HCT116 (cell line): ENCODE data around the gene KLHDC7A. TPM values are rescaled to one million over a fixed set of nuclear protein-coding genes. Genes with fewer than 3 reads are reported as not detected.

Experiments used
- ATAC-seq: fragments of 200-7000 bp; cut with Tn5 transposase; 2 replicates; pipeline ENCODE4 v1.9.1; 2020; ENCODE audit warnings: mild to moderate bottlenecking, moderate library complexity
- BruUV-seq: library from RNA; stranded (reverse); fragments of 400-500 nt; replicated peaks from 2 replicates; lab custom pipeline; 2021; lab: Mats Ljungman, UMichigan
- CTCF ChIA-PET: fragments of 300-600 bp; sonication (Branson Sonifier 250); formaldehyde crosslinking; loops from one replicate; lab custom pipeline; 2021; ENCODE audit warnings: antibody characterized with exemption; lab: Charles Lee
- POLR2A ChIA-PET: fragments of 300-600, 350-600 bp; sonication (Branson Sonifier 250); formaldehyde crosslinking; loops from one replicate; lab custom pipeline; 2021; ENCODE audit warnings: antibody characterized with exemption; lab: Charles Lee
- RAD21 ChIA-PET, 2 experiments: fragments of 300-600 bp; sonication (Branson Sonifier 250); formaldehyde crosslinking; loops; one replicate each; lab custom pipeline; 2023; ENCODE audit warnings: low total read pairs in 2 of 2; ENCODE audit not compliant: uncharacterized antibody in 2 of 2, unreplicated experiment in 2 of 2, low non-redundant PET in 1 of 2; lab: Charles Lee
- DNase-seq: peaks from one replicate; pipeline ENCODE4 v3.0.0-alpha.2; 2010; ENCODE audit warnings: low read depth, low spot score
- H2AFZ ChIP-seq: fragments of 200-600 bp; shearing (Covaris generic), sonication (generic); 2 replicates; pipeline ENCODE4 v1.6.1; 2017; ENCODE audit warnings: low read depth, mixed run types, mixed read lengths, antibody characterized with exemption, low read length; ENCODE audit not compliant: poor library complexity, severe bottlenecking
- H3K27ac ChIP-seq: 2 replicates; pipeline ENCODE4 v1.5.1; 2012; ENCODE audit warnings: low read depth, low read length
- H3K27me3 ChIP-seq: fragments of 200-600 bp; sonication (generic); 2 replicates; pipeline ENCODE4 v1.6.1; 2016; ENCODE audit warnings: mixed run types, low read length, mixed read lengths; ENCODE audit not compliant: insufficient read depth
- H3K36me3 ChIP-seq, 2 experiments: fragments of 200-500 bp in 1 of 2; fragments of 200-600 bp in 1 of 2; sonication (Bioruptor generic) in 1 of 2; sonication (generic) in 1 of 2; 2 replicates each; pipeline versions ENCODE4 v1.5.1 to v1.6.1; 2014 to 2016; ENCODE audit warnings: low read length in 2 of 2, inconsistent platforms in 1 of 2, mixed read lengths in 1 of 2, mixed run types in 1 of 2; ENCODE audit not compliant: insufficient read depth in 2 of 2, control insufficient read depth in 1 of 2
- H3K4me1 ChIP-seq, 2 experiments: fragments of 200-600 bp in 1 of 2; sonication (generic) in 1 of 2; 2 replicates each; pipeline versions ENCODE4 v1.5.1 to v1.6.1; 2012 to 2017; ENCODE audit warnings: low read length in 2 of 2, inconsistent platforms in 1 of 2, mild to moderate bottlenecking in 1 of 2, mixed read lengths in 1 of 2, mixed run types in 1 of 2, moderate library complexity in 1 of 2; ENCODE audit not compliant: insufficient read depth in 2 of 2, control insufficient read depth in 1 of 2
- H3K4me2 ChIP-seq: fragments of 200-600 bp; sonication (generic); 2 replicates; pipeline ENCODE4 v1.6.1; 2017; ENCODE audit warnings: mixed run types, low read length, mixed read lengths
- H3K4me3 ChIP-seq, 2 experiments: fragments of 200-600 bp in 1 of 2; sonication (generic) in 1 of 2; replicated peaks in 1 of 2; 2 replicates each; pipeline ENCODE4 v1.5.1; 2011 to 2016; ENCODE audit warnings: low read length in 2 of 2, control low read depth in 1 of 2, low read depth in 1 of 2, mild to moderate bottlenecking in 1 of 2, mixed read lengths in 1 of 2, mixed run types in 1 of 2
- H3K79me2 ChIP-seq: fragments of 200-600 bp; sonication (generic); 2 replicates; pipeline ENCODE4 v1.6.1; 2017; ENCODE audit warnings: mild to moderate bottlenecking, mixed run types, low read length, moderate library complexity, mixed read lengths; ENCODE audit not compliant: insufficient read depth
- H3K9ac ChIP-seq: fragments of 200-600 bp; sonication (generic); 2 replicates; pipeline ENCODE4 v1.6.1; 2016; ENCODE audit warnings: low read length, mixed read lengths
- H3K9me2 ChIP-seq: fragments of 200-600 bp; sonication (generic), shearing (Covaris generic); 2 replicates; pipeline ENCODE4 v1.6.1; 2017; ENCODE audit warnings: mixed run types, mild to moderate bottlenecking, moderate library complexity; ENCODE audit not compliant: insufficient read depth
- H3K9me3 ChIP-seq, 2 experiments: fragments of 200-500 bp in 1 of 2; fragments of 200-600 bp in 1 of 2; sonication (Bioruptor generic) in 1 of 2; sonication (generic) in 1 of 2; 2 replicates each; pipeline ENCODE4 v1.6.1; 2014 to 2017; ENCODE audit warnings: low read length in 2 of 2, mixed read lengths in 2 of 2, inconsistent platforms in 1 of 2, low read depth in 1 of 2, mild to moderate bottlenecking in 1 of 2, mixed run types in 1 of 2, moderate library complexity in 1 of 2; ENCODE audit not compliant: control insufficient read depth in 1 of 2, insufficient read depth in 1 of 2
- H4K20me1 ChIP-seq: fragments of 200-600 bp; sonication (generic), shearing (Covaris generic); 2 replicates; pipeline ENCODE4 v1.6.1; 2017; ENCODE audit warnings: mixed run types, mild to moderate bottlenecking, moderate library complexity; ENCODE audit not compliant: insufficient read depth
- CBX3 ChIP-seq: IDR thresholded peaks from 2 replicates; pipeline ENCODE4 v1.6.1; 2012; ENCODE audit warnings: low read depth
- CEBPB ChIP-seq: IDR thresholded peaks from 2 replicates; pipeline ENCODE4 v1.6.1; 2012; ENCODE audit warnings: low read depth
- CTCF ChIP-seq, 3 experiments: fragments of 200-600 bp in 1 of 3; sonication (generic) in 1 of 3; IDR thresholded peaks in 2 of 3; conservative IDR thresholded peaks in 1 of 3; 2 replicates each; pipeline ENCODE4 v1.5.1; 2012 to 2017; ENCODE audit warnings: low read depth in 2 of 3, low read length in 2 of 3, antibody characterized with exemption in 1 of 3, borderline replicate concordance in 1 of 3, control low read depth in 1 of 3, mild to moderate bottlenecking in 1 of 3, mixed read lengths in 1 of 3, mixed run types in 1 of 3, moderate library complexity in 1 of 3; ENCODE audit not compliant: insufficient read depth in 1 of 3
- EGR1 ChIP-seq: IDR thresholded peaks from 2 replicates; pipeline ENCODE4 v1.6.1; 2012; ENCODE audit warnings: low read depth
- ELF1 ChIP-seq: IDR thresholded peaks from 2 replicates; pipeline ENCODE4 v1.6.1; 2012; ENCODE audit warnings: low read depth, borderline replicate concordance
- EZH2 ChIP-seq: fragments of 200-600 bp; sonication (generic); IDR thresholded peaks from 2 replicates; pipeline ENCODE4 v1.6.1; 2017; ENCODE audit warnings: antibody characterized with exemption, mixed run types
- EZH2phosphoT487 ChIP-seq: fragments of 200-600 bp; IDR thresholded peaks from 2 replicates; pipeline ENCODE4 v1.6.1; 2018; ENCODE audit warnings: antibody characterized with exemption, borderline replicate concordance
- FOSL1 ChIP-seq: IDR thresholded peaks from 2 replicates; pipeline ENCODE4 v1.6.1; 2012; ENCODE audit warnings: low read depth
- POLR2AphosphoS5 ChIP-seq: IDR thresholded peaks from 2 replicates; pipeline ENCODE4 v1.6.1; 2011; ENCODE audit warnings: mild to moderate bottlenecking, low read depth, low read length, moderate library complexity
- RAD21 ChIP-seq: IDR thresholded peaks from 2 replicates; pipeline ENCODE4 v1.6.1; 2012; ENCODE audit warnings: low read depth, mild to moderate bottlenecking
- SIN3A ChIP-seq: IDR thresholded peaks from 2 replicates; pipeline ENCODE4 v1.6.1; 2012; ENCODE audit warnings: low read depth
- SP1 ChIP-seq: IDR thresholded peaks from 2 replicates; pipeline ENCODE4 v1.6.1; 2012; ENCODE audit warnings: low read depth
- SRF ChIP-seq: IDR thresholded peaks from 2 replicates; pipeline ENCODE4 v1.6.1; 2012; ENCODE audit warnings: low read depth
- TCF7L2 ChIP-seq: IDR thresholded peaks from 2 replicates; pipeline ENCODE4 v1.7.0; 2011; ENCODE audit warnings: borderline replicate concordance, inconsistent platforms; ENCODE audit not compliant: insufficient read depth, insufficient read length; ENCODE audit errors: extremely low read depth
- YY1 ChIP-seq: IDR thresholded peaks from 2 replicates; pipeline ENCODE4 v1.6.1; 2011; ENCODE audit warnings: low read length, low read depth, moderate library complexity, mild to moderate bottlenecking; ENCODE audit not compliant: insufficient replicate concordance; ENCODE audit errors: extremely low read depth
- ZFX ChIP-seq: fragments of 450-650 bp; IDR thresholded peaks from 2 replicates; pipeline ENCODE4 v1.6.1; 2017
- ZNF274 ChIP-seq: fragments of 200-500 bp; sonication (Bioruptor generic); IDR thresholded peaks from 2 replicates; pipeline ENCODE4 v1.6.1; 2014; ENCODE audit warnings: mild to moderate bottlenecking, low read depth, low read length, inconsistent platforms
- intact Hi-C: fragments of 100-400 bp; cut with micrococcal nuclease; formaldehyde crosslinking; loops from 2 replicates; pipeline ENCODE4 v1.10.0; 2022
- total RNA-seq: library from RNA; stranded (reverse); gene quantifications from one replicate; pipeline ENCODE4 v1.2.1, GENCODE V29; 2021; ENCODE audit not compliant: unreplicated experiment
- TF ChIP-seq, protein P1 (sequence below): IDR thresholded peaks from 2 replicates; pipeline ENCODE4 v1.6.1; 2012

The KLHDC7A gene
- total RNA-seq, 1 experiment from 2014 or later, result 0.30 TPM

DNA sequence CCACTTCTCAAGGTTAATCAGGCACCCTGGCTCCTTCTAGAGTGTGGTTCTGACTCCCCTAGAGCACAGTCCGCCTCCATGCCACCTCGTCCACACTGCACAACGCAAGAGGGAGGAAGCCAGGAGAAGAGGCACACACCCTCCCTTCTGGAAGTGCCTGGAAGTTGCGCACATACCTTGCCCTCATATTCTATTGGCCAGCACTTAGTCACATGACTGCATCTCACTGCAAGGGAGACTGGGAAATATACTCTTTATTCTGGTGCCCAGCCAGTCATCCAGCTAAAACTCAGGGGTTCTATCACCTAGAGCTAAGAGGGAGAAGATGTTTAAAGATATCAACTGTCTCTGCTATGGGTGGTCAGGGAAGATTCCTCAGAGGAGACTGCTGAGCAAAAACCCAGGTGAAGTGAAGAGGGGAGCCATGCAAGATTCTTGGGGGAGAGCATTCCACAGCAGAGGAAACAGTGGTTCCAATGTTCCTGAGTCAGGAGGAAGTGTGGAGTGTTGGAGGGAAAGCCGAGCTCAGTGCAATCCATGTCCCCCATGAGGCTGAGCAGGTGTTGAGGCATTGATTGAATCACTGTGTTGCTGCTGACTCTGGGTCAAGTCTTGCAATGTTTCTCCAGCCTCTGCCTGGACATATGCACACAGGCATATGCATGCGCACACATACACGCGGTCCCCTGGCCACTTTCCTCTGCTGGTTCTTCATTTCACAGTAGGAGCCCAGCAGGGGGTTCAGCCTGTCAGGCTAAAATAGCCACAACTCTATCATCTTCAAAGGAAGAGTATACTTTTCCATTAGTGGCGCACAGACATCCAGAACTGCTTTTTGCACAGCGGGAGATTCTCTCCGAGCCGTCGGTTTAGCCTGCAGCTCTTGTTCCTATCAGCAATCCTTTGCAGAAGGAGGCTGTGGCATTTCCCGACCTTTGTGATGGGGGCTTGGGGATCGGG lies 22.3 kb upstream of the KLHDC7A start:
- CTCF ChIA-PET, result no interaction called here
- no TSS peak for BruUV-seq

DNA sequence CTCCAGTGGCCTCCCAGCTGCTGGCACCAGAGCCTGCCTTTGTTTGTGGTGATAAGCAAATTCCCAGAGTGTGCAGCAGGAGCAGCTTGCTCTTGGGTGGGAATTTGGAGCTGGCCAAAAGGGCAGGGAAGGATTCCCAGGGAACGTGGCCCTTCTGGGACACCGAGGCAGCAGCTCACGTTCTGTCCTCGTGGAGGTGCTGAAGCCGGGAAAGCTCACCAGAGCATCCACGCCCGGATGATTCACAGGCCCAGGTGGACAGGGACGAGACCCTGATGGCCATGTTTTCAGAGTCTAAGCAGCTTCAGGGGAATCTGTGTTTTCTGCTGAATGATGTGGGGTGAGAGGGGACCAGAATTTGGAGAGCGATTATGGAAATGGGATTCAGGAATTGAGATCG lies 19.1 kb upstream of the KLHDC7A start:
- H3K9me3 ChIP-seq, result no peaks in the 10 kb centered on the region
- no peak for DNase-seq
- no peak overlapping the region for H3K4me3 ChIP-seq
- BruUV-seq, result no TSS peak
- peaks cover 40% of the 10 kb centered on the region for H3K27me3 ChIP-seq
- intact Hi-C loops, result no loop called here
- no peak overlapping the region for H3K9ac ChIP-seq
- H4K20me1 ChIP-seq, result no peaks in the 10 kb centered on the region
- ChIA-PET CTCF (no interaction called here), RAD21 (no interaction called here), POLR2A (no interaction called here)
- no peaks in the 10 kb centered on the region for H3K4me1 ChIP-seq
- no peaks in the 10 kb centered on the region for H3K9me2 ChIP-seq
- ATAC-seq, result no peak
- no peak overlapping the region for H3K4me2 ChIP-seq
- no peaks in the 10 kb centered on the region for H3K79me2 ChIP-seq
- no peak overlapping the region for H3K27ac ChIP-seq
- no peak overlapping the region for H2AFZ ChIP-seq
- H3K36me3 ChIP-seq, result no peaks in the 10 kb centered on the region
- no peak for TF ChIP-seq SP1
- TF ChIP-seq TCF7L2, result no peak
- no peak for TF ChIP-seq ZNF274
- TF ChIP-seq EZH2phosphoT487, result no peak
- TF ChIP-seq, protein P1, sequence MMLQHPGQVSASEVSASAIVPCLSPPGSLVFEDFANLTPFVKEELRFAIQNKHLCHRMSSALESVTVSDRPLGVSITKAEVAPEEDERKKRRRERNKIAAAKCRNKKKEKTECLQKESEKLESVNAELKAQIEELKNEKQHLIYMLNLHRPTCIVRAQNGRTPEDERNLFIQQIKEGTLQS, result no peak
- TF ChIP-seq EZH2, result no peak
- TF ChIP-seq POLR2AphosphoS5, result no peak
- no peak for TF ChIP-seq SRF
- no peak for TF ChIP-seq CBX3
- no peak for TF ChIP-seq CEBPB
- no peak for TF ChIP-seq EGR1
- no peak for TF ChIP-seq FOSL1
- TF ChIP-seq YY1, result no peak
- no peak for TF ChIP-seq CTCF (IDR thresholded peaks at IDR 0.05 in 2 of 3, conservative IDR thresholded peaks at IDR 0.05 in 1 of 3; ENCODE audit: borderline replicate concordance in 1 of 3, insufficient read depth in 1 of 3, low read depth in 2 of 3, low read length in 2 of 3)
- TF ChIP-seq RAD21, result no peak
- no peak for TF ChIP-seq ELF1

More for the DNA sequence above, 22.3 kb upstream of the KLHDC7A start:
- Histone ChIP-seq H3K9me3 (no peaks in the 10 kb centered on the region), H3K79me2 (no peaks in the 10 kb centered on the region), H2AFZ (no peak overlapping the region), H3K36me3 (no peaks in the 10 kb centered on the region), H3K27me3 (peaks cover 43% of the 10 kb centered on the region), H4K20me1 (no peaks in the 10 kb centered on the region), H3K4me3 (no peak overlapping the region), H3K9ac (no peak overlapping the region), H3K27ac (no peak overlapping the region), H3K4me1 (no peaks in the 10 kb centered on the region), H3K9me2 (no peaks in the 10 kb centered on the region), H3K4me2 (no peak overlapping the region)
- ATAC-seq, result peak; percentile 52
- intact Hi-C loops, result no loop called here
- TF ChIP-seq EGR1 (no peak), SIN3A (no peak), ZFX (no peak), YY1 (no peak), TCF7L2 (peak; percentile 42), CBX3 (no peak)
- ChIA-PET POLR2A (no interaction called here), RAD21 (no interaction called here)
- no peak for DNase-seq
